Gastroesophageal sphincter (tissue), 4 donors: ENCODE measurements around the gene GPR137. TPM values are rescaled to one million over a fixed set of nuclear protein-coding genes. Genes with fewer than 3 reads are reported as not detected.

ENCODE experiments used
- ATAC-seq: fragments of 150-250 bp; one replicate; pipeline ENCODE4 v1.9.1; 2016; ENCODE audit warnings: mild to moderate bottlenecking, moderate library complexity
- H3K27ac ChIP-seq, 4 donors: fragments of 200-600 bp; sonication (generic) in 3 of 4; 1 replicate in 3 of 4; 2 replicates in 1 of 4; pipeline ENCODE4 v1.5.1; 2016 to 2019
- H3K27me3 ChIP-seq: fragments of 200-600 bp; sonication (generic); one replicate; pipeline ENCODE4 v1.5.1; 2019
- H3K36me3 ChIP-seq, 2 donors: fragments of 200-600 bp; sonication (generic); one replicate each; pipeline ENCODE4 v1.5.1; 2019; ENCODE audit warnings: control low read depth in 1 of 2
- H3K4me1 ChIP-seq, 3 donors: fragments of 200-600 bp; sonication (generic); 1 replicate in 2 of 3; 2 replicates in 1 of 3; pipeline ENCODE4 v1.5.1; 2016 to 2019; ENCODE audit warnings: control low read depth in 2 of 3
- H3K4me3 ChIP-seq, 2 donors: fragments of 200-600 bp; sonication (generic); one replicate each; pipeline ENCODE4 v1.5.1; 2019; ENCODE audit warnings: mild to moderate bottlenecking in 1 of 2, moderate library complexity in 1 of 2
- H3K9me3 ChIP-seq, 3 donors: fragments of 200-600 bp; sonication (generic); one replicate each; pipeline ENCODE4 v1.5.1; 2017 to 2019; ENCODE audit warnings: control low read depth in 2 of 3
- EP300 ChIP-seq: sonication (generic); formaldehyde crosslinking; IDR thresholded peaks from one replicate; pipeline ENCODE4 v1.6.1; 2017; ENCODE audit warnings: antibody characterized with exemption, mild to moderate bottlenecking
- POLR2A ChIP-seq, 2 donors: fragments of 450-650 bp; IDR thresholded peaks; one replicate each; pipeline ENCODE4 v1.6.1; 2017; ENCODE audit warnings: antibody characterized with exemption in 2 of 2, mild to moderate bottlenecking in 2 of 2, moderate library complexity in 1 of 2
- POLR2AphosphoS5 ChIP-seq: sonication (generic); formaldehyde crosslinking; IDR thresholded peaks from one replicate; pipeline ENCODE4 v1.6.1; 2017; ENCODE audit warnings: antibody characterized with exemption
- WGBS, 2 donors: methylation state at CpG; one replicate each; pipeline ENCODE4 v1.1.5; 2018; ENCODE audit warnings: low coverage in 1 of 2; 5-methylcytosine and 5-hydroxymethylcytosine counted together
- total RNA-seq, 4 donors: library from RNA; depleted of rRNA; stranded (reverse); fragments of >200 nt; gene quantifications; one replicate each; pipeline ENCODE4 v1.1.0, GENCODE V29; 2016
- TF ChIP-seq, protein P1 (sequence below), 4 experiments: fragments of 200-600 bp in 2 of 4; fragments of 450-650 bp in 2 of 4; sonication (generic) in 1 of 4; IDR thresholded peaks; one replicate each; pipeline ENCODE4 v1.5.1; 2017 to 2019; ENCODE audit warnings: antibody characterized with exemption in 4 of 4, mild to moderate bottlenecking in 2 of 4, moderate library complexity in 2 of 4

Gene GPR137
- total RNA-seq, 4 donors from 2014 or later, result 14.0 to 37.1 (median 27.6) TPM

DNA sequence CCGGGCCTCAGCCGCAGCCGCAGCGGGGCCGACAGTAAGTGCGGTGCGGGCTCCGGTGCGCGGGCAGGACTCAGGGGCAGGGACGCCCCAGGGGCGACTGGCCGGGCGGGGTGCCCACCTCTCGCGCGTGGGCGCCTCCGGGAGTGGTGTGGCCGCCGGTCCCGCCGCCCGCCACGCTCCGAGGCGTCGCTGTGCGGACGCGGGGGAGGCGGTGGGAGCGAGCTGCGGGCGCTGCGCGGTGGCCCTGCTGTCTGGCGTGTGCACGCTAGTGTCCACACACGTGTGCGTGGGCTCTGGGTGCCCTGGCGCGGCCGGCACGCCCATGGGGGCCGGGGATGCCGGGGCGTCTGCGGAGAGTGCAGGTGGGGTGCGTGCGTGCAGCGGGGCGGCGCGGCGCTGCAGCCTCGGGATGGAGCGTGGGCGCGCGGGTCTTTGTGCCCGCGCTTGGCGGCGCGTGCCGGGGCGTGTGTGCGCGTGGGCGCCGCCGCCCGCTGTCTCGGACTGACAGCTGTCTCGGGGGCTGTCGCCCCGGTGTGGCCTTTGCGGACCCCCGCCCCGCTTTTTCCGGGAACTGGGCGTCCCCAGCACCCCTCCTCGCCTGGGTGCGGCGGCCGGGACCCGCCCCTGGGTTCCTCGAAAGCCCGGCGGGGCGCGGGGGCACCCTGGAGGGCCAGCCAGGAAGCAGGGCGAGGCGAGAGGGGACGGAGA is 6.3 kb downstream of the GPR137 start:
- peak; percentile 17 for ATAC-seq
- peak overlapping the region in 1 of 2 donors; percentile 49 for H3K4me3 ChIP-seq
- no peaks in the 10 kb centered on the region for H3K9me3 ChIP-seq
- H3K36me3 ChIP-seq, result peaks cover 0 to 25% of the 10 kb centered on the region in 2 donors
- H3K27me3 ChIP-seq, result peaks cover 74% of the 10 kb centered on the region
- TF ChIP-seq POLR2A (IDR thresholded peaks at IDR 0.05) (no peak), POLR2AphosphoS5 (no peak), EP300 (no peak)
- TF ChIP-seq, protein P1, sequence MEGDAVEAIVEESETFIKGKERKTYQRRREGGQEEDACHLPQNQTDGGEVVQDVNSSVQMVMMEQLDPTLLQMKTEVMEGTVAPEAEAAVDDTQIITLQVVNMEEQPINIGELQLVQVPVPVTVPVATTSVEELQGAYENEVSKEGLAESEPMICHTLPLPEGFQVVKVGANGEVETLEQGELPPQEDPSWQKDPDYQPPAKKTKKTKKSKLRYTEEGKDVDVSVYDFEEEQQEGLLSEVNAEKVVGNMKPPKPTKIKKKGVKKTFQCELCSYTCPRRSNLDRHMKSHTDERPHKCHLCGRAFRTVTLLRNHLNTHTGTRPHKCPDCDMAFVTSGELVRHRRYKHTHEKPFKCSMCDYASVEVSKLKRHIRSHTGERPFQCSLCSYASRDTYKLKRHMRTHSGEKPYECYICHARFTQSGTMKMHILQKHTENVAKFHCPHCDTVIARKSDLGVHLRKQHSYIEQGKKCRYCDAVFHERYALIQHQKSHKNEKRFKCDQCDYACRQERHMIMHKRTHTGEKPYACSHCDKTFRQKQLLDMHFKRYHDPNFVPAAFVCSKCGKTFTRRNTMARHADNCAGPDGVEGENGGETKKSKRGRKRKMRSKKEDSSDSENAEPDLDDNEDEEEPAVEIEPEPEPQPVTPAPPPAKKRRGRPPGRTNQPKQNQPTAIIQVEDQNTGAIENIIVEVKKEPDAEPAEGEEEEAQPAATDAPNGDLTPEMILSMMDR (IDR thresholded peaks at IDR 0.05), result no peak
- WGBS, 2 donors, result no CpG with 5 or more reads among the region's 96 CpGs
- no peak overlapping the region for H3K27ac ChIP-seq
- peaks cover 0 to 30% (median 17%) of the 10 kb centered on the region in 3 donors for H3K4me1 ChIP-seq

DNA sequence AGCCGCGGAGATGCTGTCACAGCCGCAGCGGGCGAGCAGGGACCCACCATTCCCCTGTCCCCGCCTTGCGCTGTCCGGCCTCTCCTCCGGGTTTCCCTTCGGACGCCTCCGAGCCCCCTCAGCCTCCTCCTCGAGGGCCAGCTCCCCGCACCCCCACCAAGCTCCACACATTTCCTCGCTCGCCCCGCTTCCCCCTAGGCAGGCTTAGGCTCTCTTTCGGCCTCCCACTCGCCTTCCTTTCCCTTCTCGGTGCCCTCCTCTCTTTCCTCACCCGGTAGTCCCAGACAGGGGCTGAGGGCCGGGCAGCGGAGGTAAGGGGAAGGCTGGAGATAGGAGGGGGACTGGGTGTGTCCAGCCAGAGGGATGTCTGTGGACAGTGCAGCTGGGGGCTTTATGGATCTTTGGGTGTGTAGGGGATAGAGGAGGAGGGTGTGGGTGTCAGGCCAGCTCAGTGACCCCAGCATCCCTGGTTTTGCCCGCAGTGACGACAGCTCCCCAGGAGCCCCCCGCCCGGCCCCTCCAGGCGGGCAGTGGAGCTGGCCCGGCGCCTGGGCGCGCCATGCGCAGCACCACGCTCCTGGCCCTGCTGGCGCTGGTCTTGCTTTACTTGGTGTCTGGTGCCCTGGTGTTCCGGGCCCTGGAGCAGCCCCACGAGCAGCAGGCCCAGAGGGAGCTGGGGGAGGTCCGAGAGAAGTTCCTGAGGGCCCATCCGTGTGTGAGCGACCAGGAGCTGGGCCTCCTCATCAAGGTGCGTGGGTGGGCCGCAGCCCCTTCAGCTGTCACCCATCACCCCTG is 7.0 kb downstream of the GPR137 start:
- no peak for ATAC-seq
- Histone ChIP-seq H3K27me3 (peaks cover 82% of the 10 kb centered on the region), H3K27ac (no peak overlapping the region), H3K4me3 (peak overlapping the region in 1 of 2 donors; percentile 49), H3K4me1 (peaks cover 0 to 22% (median 17%) of the 10 kb centered on the region in 3 donors), H3K36me3 (peaks cover 0 to 23% of the 10 kb centered on the region in 2 donors), H3K9me3 (no peaks in the 10 kb centered on the region)
- TF ChIP-seq POLR2AphosphoS5 (no peak), POLR2A (IDR thresholded peaks at IDR 0.05) (no peak), EP300 (no peak)
- TF ChIP-seq, protein P1 (IDR thresholded peaks at IDR 0.05), result no peak
- 4% methylated on average over 5 to 16 of the region's 42 CpGs for WGBS, 2 donors

DNA sequence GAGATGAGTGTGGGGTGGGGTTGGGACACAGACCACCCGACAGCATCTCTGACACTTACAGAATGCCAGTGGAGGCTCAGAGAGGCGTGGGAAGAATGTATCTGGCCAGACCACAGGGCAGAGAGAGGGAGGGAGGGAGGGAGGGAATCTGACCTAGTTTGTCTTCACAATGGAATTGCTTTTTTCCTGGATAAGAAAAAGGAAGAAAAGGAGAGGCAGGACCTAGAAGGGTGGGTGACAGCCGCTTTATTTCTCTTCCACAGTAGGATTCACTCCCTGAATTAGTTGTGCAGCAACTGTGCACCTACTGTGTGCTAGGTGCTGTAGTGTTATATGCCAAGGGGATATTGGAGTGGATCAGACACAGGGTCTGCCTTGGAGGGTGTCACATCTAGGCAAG is 9.1 kb downstream of the GPR137 start:
- 14 to 35% methylated on average over 3 of the region's 3 CpGs for WGBS, 2 donors
- ATAC-seq, result no peak
- TF ChIP-seq EP300 (no peak), POLR2A (IDR thresholded peaks at IDR 0.05) (no peak), POLR2AphosphoS5 (no peak)
- TF ChIP-seq, protein P1 (IDR thresholded peaks at IDR 0.05), result no peak
- Histone ChIP-seq H3K27me3 (peaks cover 100% of the 10 kb centered on the region), H3K9me3 (no peaks in the 10 kb centered on the region), H3K4me1 (peaks cover 0 to 30% (median 21%) of the 10 kb centered on the region in 3 donors), H3K4me3 (no peak overlapping the region), H3K36me3 (peaks cover 0 to 2% of the 10 kb centered on the region in 2 donors), H3K27ac (no peak overlapping the region)

DNA sequence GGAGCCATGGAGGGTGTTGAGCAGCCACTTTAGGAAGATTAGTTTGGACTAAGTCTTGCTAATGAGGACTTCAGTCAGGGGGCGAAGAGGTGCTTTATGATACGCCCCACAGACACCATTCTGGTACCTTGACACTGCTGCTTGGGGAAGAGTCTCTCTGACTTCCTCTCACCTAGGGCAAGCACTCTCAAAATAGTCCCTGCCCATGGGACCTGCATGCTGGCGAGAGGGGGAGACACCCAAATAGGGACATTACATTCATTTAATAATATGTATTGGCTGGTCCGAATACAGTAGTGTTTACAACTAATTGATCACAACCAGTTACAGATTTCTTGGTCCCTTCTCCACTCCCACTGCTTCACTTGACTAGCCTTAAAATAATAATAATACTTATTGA is 10.1 kb downstream of the GPR137 start:
- no peak for ATAC-seq
- WGBS, 2 donors, result 79 to 94% methylated on average over 2 to 4 of the region's 4 CpGs
- Histone ChIP-seq H3K4me1 (peaks cover 0 to 40% (median 28%) of the 10 kb centered on the region in 3 donors), H3K27me3 (peaks cover 100% of the 10 kb centered on the region), H3K36me3 (no peaks in the 10 kb centered on the region), H3K27ac (no peak overlapping the region), H3K4me3 (no peak overlapping the region), H3K9me3 (no peaks in the 10 kb centered on the region)
- TF ChIP-seq, protein P1 (IDR thresholded peaks at IDR 0.05), result no peak
- TF ChIP-seq POLR2AphosphoS5, result no peak
- no peak for TF ChIP-seq POLR2A (IDR thresholded peaks at IDR 0.05)
- no peak for TF ChIP-seq EP300
